T47D (cell line): ENCODE measurements around the gene RBM33.

Experiments
- DNase-seq, 2 experiments: peaks; one replicate each; pipeline versions ENCODE4 v3.0.0 to v3.0.0-alpha.2; 2011 to 2012; ENCODE audit warnings: low read depth in 1 of 2, low spot score in 1 of 2
- JUND ChIP-seq: IDR thresholded peaks from 2 replicates; pipeline ENCODE4 v1.6.1; 2012; ENCODE audit warnings: low read depth
- in situ Hi-C: cut with HindIII; loops from 2 replicates; pipeline ENCODE4 v1.10.0; 2016; ENCODE audit warnings: low sequenced_read_pairs, low pct_unique_long_range_greater_than_20kb

The RBM33 gene

DNA sequence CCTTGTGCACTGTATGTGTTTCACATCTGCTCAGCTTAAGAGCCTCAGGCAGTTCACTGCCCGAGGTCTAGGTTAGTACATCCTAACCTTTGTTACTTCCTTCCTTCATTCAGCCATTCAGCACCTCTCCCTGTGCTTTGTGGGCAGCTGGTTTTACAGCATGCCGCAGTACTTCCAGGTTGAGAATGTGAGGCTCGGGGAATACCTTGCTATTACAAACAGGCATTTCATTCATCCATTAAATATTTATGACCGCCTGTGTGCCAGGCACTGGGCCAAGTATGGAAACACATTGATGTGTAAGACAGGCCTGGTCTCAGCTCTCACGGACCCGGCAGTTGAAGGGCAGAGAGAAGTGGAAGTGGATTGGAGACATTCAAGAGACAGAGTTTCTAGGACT is 85.4 kb downstream of the RBM33 start:
- in situ Hi-C loops, result no loop called here
- DNase-seq, result peak in 1 of 2 experiments; percentile 25
- TF ChIP-seq JUND, result no peak

DNA sequence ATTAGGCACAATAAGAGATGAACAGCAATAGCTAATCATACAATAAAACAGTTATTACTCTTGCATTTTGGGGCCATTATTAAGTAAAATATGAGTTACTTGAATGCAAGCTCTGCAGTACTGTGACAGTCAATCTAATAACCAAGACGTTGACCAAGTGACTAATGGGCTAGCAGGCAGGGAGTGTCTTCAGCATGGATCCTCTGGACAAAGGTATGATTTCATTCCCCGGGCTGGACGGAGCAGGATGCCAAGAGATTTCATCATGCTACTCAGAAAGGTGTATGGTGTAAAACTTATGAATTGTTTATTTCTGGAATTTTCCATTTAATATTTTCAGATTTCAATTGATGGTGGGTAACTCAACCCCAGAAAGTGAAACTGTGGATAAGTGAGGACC is 86.9 kb downstream of the RBM33 start:
- no peak for TF ChIP-seq JUND
- in situ Hi-C loops, result no loop called here
- DNase-seq, result no peak

DNA sequence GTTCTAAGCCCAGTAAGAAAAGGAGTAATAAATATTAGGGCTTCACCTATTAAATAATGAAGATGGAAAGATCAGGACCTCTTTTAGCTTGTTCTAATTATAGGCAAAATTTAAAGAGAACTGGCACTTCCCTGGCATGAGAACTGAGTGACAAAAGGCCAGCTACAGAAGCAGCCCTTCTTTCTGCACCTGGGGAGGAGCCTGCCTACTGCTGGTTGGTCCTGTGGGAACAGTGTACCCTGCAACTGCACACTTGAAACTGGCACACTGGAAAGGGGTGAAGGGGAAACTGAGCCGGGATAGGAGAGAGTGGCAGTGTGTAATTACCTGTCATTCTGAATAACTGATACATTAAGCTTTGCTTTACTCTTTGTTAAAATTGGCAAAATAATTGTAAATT is 87.4 kb downstream of the RBM33 start:
- no peak for TF ChIP-seq JUND
- in situ Hi-C loops, result no loop called here
- no peak for DNase-seq

DNA sequence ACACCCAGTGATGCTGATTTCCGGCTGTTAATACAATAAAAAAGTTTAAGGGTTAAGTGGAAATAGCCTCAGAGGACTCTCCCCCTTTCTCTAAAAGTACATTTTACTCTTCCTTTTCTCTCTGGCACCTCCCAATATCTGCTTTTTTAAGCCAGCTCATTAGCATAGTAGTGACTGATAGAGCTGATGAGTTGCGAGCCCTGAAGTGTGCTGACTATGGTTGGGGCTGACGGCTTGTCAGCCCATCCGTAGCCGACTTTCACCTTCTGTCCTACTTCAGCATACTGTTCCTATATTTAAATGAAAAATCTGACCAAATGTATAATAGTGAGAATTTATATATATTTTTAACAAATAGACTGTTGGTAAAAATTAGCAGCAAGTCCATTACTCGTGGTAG is 87.8 kb downstream of the RBM33 start:
- TF ChIP-seq JUND, result no peak
- no peak for DNase-seq
- in situ Hi-C loops, result no loop called here

DNA sequence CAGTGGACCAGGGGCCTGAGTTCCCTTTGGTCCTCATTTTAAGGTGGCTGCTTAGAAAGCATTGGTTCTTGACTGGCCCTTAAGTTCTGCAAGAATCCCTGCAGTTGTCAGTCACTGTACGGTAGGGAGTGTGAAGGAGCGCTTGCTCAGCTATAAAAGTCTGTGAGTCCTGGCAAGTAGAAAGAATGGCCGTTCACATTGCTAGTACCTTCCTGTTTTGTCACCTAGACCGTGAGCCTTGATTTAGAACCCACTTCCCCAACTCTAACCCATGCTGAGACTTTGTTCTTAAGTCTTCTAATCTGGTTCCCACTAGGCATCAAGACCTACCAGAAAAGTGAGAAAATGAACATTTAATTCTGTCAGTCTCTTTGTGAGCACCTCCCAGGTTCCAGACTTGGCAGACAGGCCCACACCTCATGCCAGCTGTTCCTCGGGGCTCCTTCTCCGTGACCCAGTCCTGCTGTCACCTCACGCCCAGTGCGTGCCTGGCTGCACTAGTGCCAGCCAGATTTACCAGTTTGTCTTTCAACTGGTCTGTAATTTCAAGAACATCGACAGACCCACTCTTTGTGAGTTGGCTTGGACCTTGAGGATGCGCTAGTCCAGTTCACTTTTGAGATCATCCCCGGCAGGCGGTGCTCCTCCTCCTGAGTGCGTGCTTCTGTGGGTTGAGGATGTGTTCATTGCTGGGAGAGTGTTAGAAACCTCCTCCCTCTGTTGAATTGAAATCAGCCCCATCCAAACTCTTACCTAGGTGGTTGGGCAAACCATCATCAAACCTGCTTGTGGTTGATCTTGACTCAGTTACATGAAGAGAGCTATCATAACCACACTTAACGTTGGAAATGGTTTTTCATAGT is 89.4 kb downstream of the RBM33 start:
- TF ChIP-seq JUND, result no peak
- DNase-seq, result no peak
- in situ Hi-C loops, result no loop called here

DNA sequence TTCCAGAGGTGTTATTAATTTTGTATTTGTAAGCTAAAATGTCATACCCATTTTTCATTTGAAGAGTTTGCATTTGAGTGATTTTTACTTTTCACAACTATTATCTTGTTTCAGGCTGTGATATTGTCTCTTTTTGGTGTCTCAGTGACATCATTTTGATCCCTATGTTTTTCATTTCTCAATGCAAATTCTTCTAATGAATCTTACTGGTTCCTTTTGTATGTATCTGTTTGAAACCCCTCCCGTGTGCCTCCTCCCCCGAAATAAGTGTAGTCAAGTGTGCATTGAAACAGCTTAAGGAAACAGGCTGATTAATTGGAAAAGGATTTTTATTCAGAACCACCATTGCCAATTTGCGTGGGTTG is 90.0 kb downstream of the RBM33 start:
- TF ChIP-seq JUND, result no peak
- no peak for DNase-seq
- in situ Hi-C loops, result no loop called here

DNA sequence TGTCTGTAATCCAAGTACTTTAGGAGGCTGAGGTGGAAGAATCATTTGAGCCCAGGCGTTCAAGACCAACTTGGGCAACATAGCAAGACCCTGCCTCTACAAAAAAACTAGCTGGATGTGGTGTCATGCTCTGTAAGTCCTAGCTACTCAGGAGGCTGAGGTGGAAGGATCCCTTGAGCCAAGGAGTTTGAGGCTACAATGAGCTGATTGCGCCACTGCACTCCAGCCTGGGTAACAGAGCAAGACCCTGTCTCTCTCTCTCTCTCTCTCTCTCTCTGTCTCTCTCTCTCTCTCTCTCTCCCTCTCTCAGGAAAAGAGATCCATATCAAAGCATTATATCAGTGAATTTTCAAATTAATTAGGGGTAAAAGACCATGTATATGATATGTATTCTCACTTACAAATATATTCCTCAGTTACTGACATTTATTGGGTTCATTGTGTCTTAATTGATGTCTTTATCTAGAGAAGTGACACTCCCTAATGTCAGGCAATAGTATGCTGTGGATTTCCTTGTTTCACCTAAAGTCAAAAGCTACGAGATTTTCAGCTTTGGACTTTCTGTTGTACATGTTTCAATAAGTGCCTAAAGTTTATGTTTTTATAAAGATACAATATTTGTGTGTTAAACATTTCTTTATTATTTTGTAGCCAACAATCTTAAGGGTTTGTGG is 91.1 kb downstream of the RBM33 start:
- no peak for TF ChIP-seq JUND
- no peak for DNase-seq
- in situ Hi-C loops, result no loop called here

DNA sequence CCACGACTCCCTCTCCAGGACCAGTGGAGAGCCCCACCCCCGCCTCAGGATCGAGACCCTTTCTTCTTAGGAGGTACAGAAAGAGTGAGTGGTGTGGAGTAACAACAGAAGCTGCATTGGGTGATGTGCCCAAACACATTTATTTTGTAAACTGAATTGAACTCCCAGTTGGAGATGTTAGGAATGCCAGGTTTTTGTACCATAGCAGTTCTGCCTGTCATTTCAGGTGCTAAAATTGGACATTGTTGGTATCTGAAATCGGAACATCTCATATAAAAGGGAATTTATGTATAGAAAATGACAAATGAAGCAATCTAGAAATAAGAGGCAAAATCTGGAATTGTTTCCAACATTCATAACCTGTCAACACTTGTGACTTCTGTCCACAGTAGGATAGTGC is 93.1 kb downstream of the RBM33 start:
- no peak for TF ChIP-seq JUND
- in situ Hi-C loops, result no loop called here
- no peak for DNase-seq

- no peak for DNase-seq
- no peak for TF ChIP-seq JUND
- in situ Hi-C loops, result no loop called here
Observed at GRCh38 chr7:155738104-155738503, 93.6 kb downstream of the RBM33 start.

DNA sequence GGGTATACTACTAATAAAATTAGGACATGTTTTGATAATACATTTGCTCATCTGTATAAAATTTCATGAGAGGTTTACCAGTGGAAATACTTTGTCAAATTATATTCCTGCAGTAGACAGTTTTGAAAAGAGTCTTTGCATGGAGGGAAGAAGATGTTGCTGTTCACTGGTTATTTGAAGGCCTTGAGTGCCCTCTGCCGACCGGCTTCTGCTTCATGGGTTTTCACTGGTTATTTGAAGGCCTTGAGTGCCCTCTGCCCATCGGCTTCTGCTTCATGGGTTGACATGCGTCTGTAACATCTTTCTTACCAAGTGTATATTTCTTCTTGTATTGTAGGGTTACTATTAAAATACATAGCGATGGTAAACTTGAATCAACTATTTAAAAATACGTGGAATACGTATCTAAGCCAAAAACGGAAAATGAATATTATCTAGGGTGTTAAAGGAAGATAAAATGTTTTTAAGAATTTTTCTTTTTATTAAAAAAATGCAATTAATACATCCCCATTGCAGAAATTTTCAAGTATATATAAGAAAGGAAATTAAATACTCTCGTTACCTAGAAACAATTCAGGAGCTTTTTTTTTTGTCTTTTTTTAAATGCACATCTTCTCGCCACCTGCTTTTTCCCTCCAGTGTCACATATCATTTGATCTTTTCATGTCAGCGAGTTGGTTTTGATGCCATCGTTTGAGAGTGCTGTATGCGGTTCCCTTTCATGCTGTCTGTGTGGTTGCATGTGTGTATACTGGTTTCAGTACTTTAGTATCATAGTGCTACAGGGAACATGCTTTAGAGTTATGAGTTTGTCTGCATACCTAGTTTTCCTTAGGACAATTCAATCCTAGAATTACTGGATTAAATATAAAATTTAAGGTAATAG is 94.4 kb downstream of the RBM33 start:
- no peak for TF ChIP-seq JUND
- in situ Hi-C loops, result no loop called here
- peak in 1 of 2 experiments; percentile 80 for DNase-seq

GRCh38 chr7:155739538-155740143 is 95.2 kb downstream of the RBM33 start:
- in situ Hi-C loops, result no loop called here
- no peak for DNase-seq
- no peak for TF ChIP-seq JUND

DNA sequence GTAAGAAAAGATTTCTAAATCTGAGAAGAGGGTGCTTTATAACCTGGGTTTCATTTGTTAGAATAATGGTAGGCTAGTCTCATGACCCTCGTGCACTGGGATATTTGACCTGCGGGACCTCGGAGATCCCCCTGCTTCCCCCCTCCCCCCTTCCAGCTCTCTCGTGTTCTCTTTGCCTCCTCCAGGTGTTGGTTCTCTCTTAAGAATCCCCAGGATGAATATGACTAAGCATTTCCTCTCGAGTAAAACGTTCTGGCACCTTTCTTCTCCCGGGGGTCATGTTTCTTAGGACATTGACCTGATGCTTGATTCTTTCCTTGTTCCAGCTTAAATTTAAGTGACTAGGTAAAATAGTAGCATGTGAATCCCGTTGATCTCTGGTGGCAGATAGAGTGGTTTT is 96.6 kb downstream of the RBM33 start:
- in situ Hi-C loops, result no loop called here
- no peak for DNase-seq
- TF ChIP-seq JUND, result no peak
